Measurements from ENCODE around the gene RAB27B. TPM values are rescaled to one million over a fixed set of nuclear protein-coding genes. Genes with fewer than 3 reads are reported as not detected.

Gene RAB27B
- total RNA-seq, 2 experiments from 2014 or later: 2.4 to 2.5 TPM

DNA sequence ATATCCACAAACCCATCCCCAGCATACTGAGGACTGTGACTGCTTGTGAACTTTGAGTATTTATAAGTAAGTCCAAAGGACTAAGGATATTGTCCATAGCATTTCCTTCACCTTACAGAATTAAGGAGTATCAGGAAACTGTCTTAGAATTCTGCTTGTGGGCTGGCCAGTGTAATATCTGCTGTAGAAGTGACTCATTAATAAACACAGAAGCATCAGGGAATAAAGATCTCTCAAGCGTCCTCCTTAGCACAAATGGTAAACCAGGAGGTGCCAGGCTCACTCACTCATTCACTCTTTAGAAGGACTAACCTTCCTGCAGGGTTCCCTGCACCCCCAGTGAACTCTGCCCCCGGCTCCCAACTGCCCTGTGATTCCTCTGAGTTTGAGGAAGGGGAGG is 100.0 kb downstream of the RAB27B start:
- no peak for TF ChIP-seq CTCF (IDR thresholded peaks at IDR 0.05)
- no peak for ATAC-seq (ENCODE audit: poor library complexity)
- no peaks in the 10 kb centered on the region for H3K36me3 Mint-ChIP-seq (ENCODE audit: low read depth)
- no peak overlapping the region for H3K4me3 Mint-ChIP-seq
- intact Hi-C loops (cut with DNase I, micrococcal nuclease): no loop called here
- H3K4me3 ChIP-seq (ENCODE audit: low read length): no peak overlapping the region
- H3K27me3 Mint-ChIP-seq: no peaks in the 10 kb centered on the region
- H3K9me3 ChIP-seq (ENCODE audit: control insufficient read depth in 1 of 2, insufficient read depth in 1 of 2, low read length in 2 of 2): no peaks in the 10 kb centered on the region
- H3K9me3 Mint-ChIP-seq: no peaks in the 10 kb centered on the region
- no peak overlapping the region for H3K27ac ChIP-seq (ENCODE audit: low read depth in 1 of 2, low read length in 2 of 2)
- H3K27me3 ChIP-seq (ENCODE audit: control insufficient read depth in 1 of 2, insufficient read depth in 2 of 2, low read length in 2 of 2): no peaks in the 10 kb centered on the region
- H3K36me3 ChIP-seq (ENCODE audit: insufficient read depth, low read length): no peaks in the 10 kb centered on the region
- no peaks in the 10 kb centered on the region for H3K4me1 Mint-ChIP-seq (ENCODE audit: low read depth)
- DNase-seq: no peak
- ChIA-PET CTCF (no interaction called here), POLR2A (no interaction called here)
- H3K4me1 ChIP-seq (ENCODE audit: insufficient read depth, low read length): no peaks in the 10 kb centered on the region
- no peak overlapping the region for H3K27ac Mint-ChIP-seq

DNA sequence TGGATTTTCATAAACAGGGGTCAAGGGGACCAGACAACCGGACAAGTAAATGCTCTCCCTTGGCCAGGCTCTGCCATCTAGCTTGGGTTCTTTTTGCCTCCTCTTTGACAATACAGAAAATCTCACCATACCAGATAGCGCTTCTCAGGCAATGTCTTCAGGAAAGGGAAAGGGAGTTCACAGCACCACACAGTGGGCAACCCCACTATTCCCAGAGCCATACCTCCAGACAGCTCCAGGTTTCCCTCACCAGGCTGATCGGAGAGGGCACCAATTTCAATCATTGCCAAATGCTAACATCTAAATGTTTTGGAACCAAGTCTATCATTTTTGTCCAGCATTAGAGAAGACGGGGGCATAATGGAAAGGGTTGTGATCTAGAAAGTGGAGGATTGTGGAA is 102.9 kb downstream of the RAB27B start:
- H3K27ac ChIP-seq (ENCODE audit: low read depth in 1 of 2, low read length in 2 of 2): no peak overlapping the region
- no peak overlapping the region for H3K4me3 ChIP-seq (ENCODE audit: low read length)
- H3K36me3 ChIP-seq (ENCODE audit: insufficient read depth, low read length): no peaks in the 10 kb centered on the region
- H3K9me3 ChIP-seq (ENCODE audit: control insufficient read depth in 1 of 2, insufficient read depth in 1 of 2, low read length in 2 of 2): no peaks in the 10 kb centered on the region
- Mint-ChIP-seq H3K36me3 (ENCODE audit: low read depth) (no peaks in the 10 kb centered on the region), H3K9me3 (no peaks in the 10 kb centered on the region), H3K4me3 (no peak overlapping the region), H3K27ac (no peak overlapping the region), H3K4me1 (ENCODE audit: low read depth) (no peaks in the 10 kb centered on the region), H3K27me3 (no peaks in the 10 kb centered on the region)
- ATAC-seq (ENCODE audit: poor library complexity): no peak
- intact Hi-C loops (cut with DNase I, micrococcal nuclease): no loop called here
- H3K4me1 ChIP-seq (ENCODE audit: insufficient read depth, low read length): no peaks in the 10 kb centered on the region
- no peak for DNase-seq
- H3K27me3 ChIP-seq (ENCODE audit: control insufficient read depth in 1 of 2, insufficient read depth in 2 of 2, low read length in 2 of 2): no peaks in the 10 kb centered on the region
- TF ChIP-seq CTCF (IDR thresholded peaks at IDR 0.05): no peak
- CTCF ChIA-PET: no interaction called here
- POLR2A ChIA-PET: no interaction called here

DNA sequence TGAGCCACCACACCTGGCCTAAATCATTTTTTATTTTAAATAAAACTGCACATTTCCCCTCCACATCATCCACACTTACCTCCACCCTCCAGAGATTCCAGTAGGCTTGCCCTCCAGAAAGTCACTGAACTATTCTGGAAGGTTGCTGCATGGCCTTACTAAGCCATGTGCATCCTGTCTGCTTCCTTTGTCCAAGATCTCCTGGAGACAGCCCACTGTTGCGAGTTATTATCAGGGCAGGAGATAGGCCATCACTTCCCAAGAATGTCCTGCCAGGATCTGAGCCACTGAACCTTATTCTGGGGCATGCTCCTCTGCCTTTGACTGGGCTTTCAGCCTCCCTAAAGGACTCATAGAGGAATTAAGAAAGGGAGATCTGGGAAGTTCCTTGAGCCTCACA is 104.2 kb downstream of the RAB27B start:
- no peaks in the 10 kb centered on the region for H3K27me3 ChIP-seq (ENCODE audit: control insufficient read depth in 1 of 2, insufficient read depth in 2 of 2, low read length in 2 of 2)
- H3K4me1 ChIP-seq (ENCODE audit: insufficient read depth, low read length): no peaks in the 10 kb centered on the region
- CTCF ChIA-PET: no interaction called here

More for the DNA sequence above, 104.2 kb downstream of the RAB27B start:
- Mint-ChIP-seq H3K4me1 (ENCODE audit: low read depth) (no peaks in the 10 kb centered on the region), H3K4me3 (no peak overlapping the region), H3K9me3 (no peaks in the 10 kb centered on the region), H3K27ac (no peak overlapping the region), H3K36me3 (ENCODE audit: low read depth) (no peaks in the 10 kb centered on the region), H3K27me3 (no peaks in the 10 kb centered on the region)
- intact Hi-C loops (cut with DNase I, micrococcal nuclease): no loop called here
- ATAC-seq (ENCODE audit: poor library complexity) (no peak), DNase-seq (no peak)
- Histone ChIP-seq H3K36me3 (ENCODE audit: insufficient read depth, low read length) (no peaks in the 10 kb centered on the region), H3K9me3 (ENCODE audit: control insufficient read depth in 1 of 2, insufficient read depth in 1 of 2, low read length in 2 of 2) (no peaks in the 10 kb centered on the region), H3K4me3 (ENCODE audit: low read length) (no peak overlapping the region), H3K27ac (ENCODE audit: low read depth in 1 of 2, low read length in 2 of 2) (no peak overlapping the region)
- POLR2A ChIA-PET: no interaction called here
- TF ChIP-seq CTCF (IDR thresholded peaks at IDR 0.05): no peak

All from CD4-positive, alpha-beta T cell (primary cell).